Measurements from ENCODE around the gene FSD2.
"Not testable (repeated sequence)": the region's sequence is repeated elsewhere in the genome, so short reads cannot be mapped to it uniquely, and the experiment has no call there.

Gene FSD2

GRCh38 chr15:82829234-82829633 is 23.4 kb upstream of the FSD2 start:
- H3K4me3 ChIP-seq (ENCODE audit: extremely low read depth, insufficient read depth, low read length, poor library complexity, severe bottlenecking): no peak overlapping the region
- H3K27ac ChIP-seq (ENCODE audit: low read depth, low read length, severe bottlenecking): no peak overlapping the region
- WGBS, 2 experiments (ENCODE audit: insufficient coverage in 2 of 2): 95 to 97% methylated on average over 3 to 4 of the region's 4 CpGs
- H3K9me3 ChIP-seq (ENCODE audit: control insufficient read depth, low read length): no peaks in the 10 kb centered on the region
- H3K4me1 ChIP-seq (ENCODE audit: control insufficient read depth, insufficient read depth, low read length, poor library complexity, severe bottlenecking): peaks cover 20% of the 10 kb centered on the region
- H3K36me3 ChIP-seq (ENCODE audit: control insufficient read depth, insufficient read depth, low read length): peaks cover 85% of the 10 kb centered on the region

GRCh38 chr15:82828075-82828474 is 22.2 kb upstream of the FSD2 start:
- Histone ChIP-seq H3K36me3 (ENCODE audit: control insufficient read depth, insufficient read depth, low read length) (peaks cover 80% of the 10 kb centered on the region), H3K9me3 (ENCODE audit: control insufficient read depth, low read length) (no peaks in the 10 kb centered on the region), H3K27ac (ENCODE audit: low read depth, low read length, severe bottlenecking) (no peak overlapping the region), H3K4me1 (ENCODE audit: control insufficient read depth, insufficient read depth, low read length, poor library complexity, severe bottlenecking) (peaks cover 19% of the 10 kb centered on the region), H3K4me3 (ENCODE audit: extremely low read depth, insufficient read depth, low read length, poor library complexity, severe bottlenecking) (no peak overlapping the region)
- WGBS, 2 experiments (ENCODE audit: insufficient coverage in 2 of 2): 89 to 100% methylated on average over 1 of the region's 1 CpG

GRCh38 chr15:82823049-82823448 is 17.2 kb upstream of the FSD2 start:
- Histone ChIP-seq H3K4me3 (ENCODE audit: extremely low read depth, insufficient read depth, low read length, poor library complexity, severe bottlenecking) (no peak overlapping the region), H3K27ac (ENCODE audit: low read depth, low read length, severe bottlenecking) (no peak overlapping the region), H3K9me3 (ENCODE audit: control insufficient read depth, low read length) (no peaks in the 10 kb centered on the region), H3K36me3 (ENCODE audit: control insufficient read depth, insufficient read depth, low read length) (peaks cover 67% of the 10 kb centered on the region), H3K4me1 (ENCODE audit: control insufficient read depth, insufficient read depth, low read length, poor library complexity, severe bottlenecking) (no peaks in the 10 kb centered on the region)
- 100% methylated on average over 1 of the region's 5 CpGs; no CpG with 5 or more reads in 1 of the 2 experiments for WGBS, 2 experiments (ENCODE audit: insufficient coverage in 2 of 2)

- H3K9me3 ChIP-seq (ENCODE audit: control insufficient read depth, low read length); H3K27ac ChIP-seq (ENCODE audit: low read depth, low read length, severe bottlenecking); H3K4me3 ChIP-seq (ENCODE audit: extremely low read depth, insufficient read depth, low read length, poor library complexity, severe bottlenecking); H3K4me1 ChIP-seq (ENCODE audit: control insufficient read depth, insufficient read depth, low read length, poor library complexity, severe bottlenecking): not testable (repeated sequence)
- H3K36me3 ChIP-seq (ENCODE audit: control insufficient read depth, insufficient read depth, low read length): peaks cover 67% of the 10 kb centered on the region
These were observed 16.0 kb upstream of the FSD2 start for GRCh38 chr15:82821851-82822250.

GRCh38 chr15:82821396-82821795 is 15.5 kb upstream of the FSD2 start:
- H3K9me3 ChIP-seq (ENCODE audit: control insufficient read depth, low read length); H3K4me1 ChIP-seq (ENCODE audit: control insufficient read depth, insufficient read depth, low read length, poor library complexity, severe bottlenecking); H3K4me3 ChIP-seq (ENCODE audit: extremely low read depth, insufficient read depth, low read length, poor library complexity, severe bottlenecking); H3K27ac ChIP-seq (ENCODE audit: low read depth, low read length, severe bottlenecking): not testable (repeated sequence)
- H3K36me3 ChIP-seq (ENCODE audit: control insufficient read depth, insufficient read depth, low read length): peaks cover 68% of the 10 kb centered on the region
- WGBS, 2 experiments (ENCODE audit: insufficient coverage in 2 of 2): 100% methylated on average over 1 of the region's 3 CpGs; no CpG with 5 or more reads in 1 of the 2 experiments

- Histone ChIP-seq H3K9me3 (ENCODE audit: control insufficient read depth, low read length) (no peaks in the 10 kb centered on the region), H3K4me1 (ENCODE audit: control insufficient read depth, insufficient read depth, low read length, poor library complexity, severe bottlenecking) (no peaks in the 10 kb centered on the region), H3K36me3 (ENCODE audit: control insufficient read depth, insufficient read depth, low read length) (peaks cover 68% of the 10 kb centered on the region), H3K27ac (ENCODE audit: low read depth, low read length, severe bottlenecking) (no peak overlapping the region), H3K4me3 (ENCODE audit: extremely low read depth, insufficient read depth, low read length, poor library complexity, severe bottlenecking) (no peak overlapping the region)
These were observed 14.3 kb upstream of the FSD2 start for GRCh38 chr15:82820128-82820527.

- 90 to 96% methylated on average over 3 of the region's 4 CpGs for whole genome bisulfite sequencing, 2 experiments (ENCODE audit: insufficient coverage in 2 of 2)
- no peaks in the 10 kb centered on the region for H3K9me3 ChIP-seq (ENCODE audit: control insufficient read depth, low read length)
- H3K4me3 ChIP-seq (ENCODE audit: extremely low read depth, insufficient read depth, low read length, poor library complexity, severe bottlenecking): no peak overlapping the region
- H3K27ac ChIP-seq (ENCODE audit: low read depth, low read length, severe bottlenecking): no peak overlapping the region
- no peaks in the 10 kb centered on the region for H3K4me1 ChIP-seq (ENCODE audit: control insufficient read depth, insufficient read depth, low read length, poor library complexity, severe bottlenecking)
- H3K36me3 ChIP-seq (ENCODE audit: control insufficient read depth, insufficient read depth, low read length): peaks cover 50% of the 10 kb centered on the region
These were observed 7.1 kb upstream of the FSD2 start for GRCh38 chr15:82812994-82813393.

- no CpG with 5 or more reads among the region's 6 CpGs for WGBS, 2 experiments (ENCODE audit: insufficient coverage in 2 of 2)
- peak overlapping the region; percentile 1 for H3K27ac ChIP-seq (ENCODE audit: low read depth, low read length, severe bottlenecking)
These were observed 5.1 kb upstream of the FSD2 start for GRCh38 chr15:82810890-82811426.

GRCh38 chr15:82810061-82810889 is 4.4 kb upstream of the FSD2 start:
- Histone ChIP-seq H3K4me3 (ENCODE audit: extremely low read depth, insufficient read depth, low read length, poor library complexity, severe bottlenecking) (peak overlapping the region; percentile 70), H3K9me3 (ENCODE audit: control insufficient read depth, low read length) (no peaks in the 10 kb centered on the region), H3K27ac (ENCODE audit: low read depth, low read length, severe bottlenecking) (peak overlapping the region; percentile 91), H3K36me3 (ENCODE audit: control insufficient read depth, insufficient read depth, low read length) (peaks cover 24% of the 10 kb centered on the region), H3K4me1 (ENCODE audit: control insufficient read depth, insufficient read depth, low read length, poor library complexity, severe bottlenecking) (no peaks in the 10 kb centered on the region)
- 0 to 1% methylated on average over 45 to 57 of the region's 81 CpGs for WGBS, 2 experiments (ENCODE audit: insufficient coverage in 2 of 2)

More at GRCh38 chr15:82810890-82811426, 5.1 kb upstream of the FSD2 start:
- H3K4me3 ChIP-seq (ENCODE audit: extremely low read depth, insufficient read depth, low read length, poor library complexity, severe bottlenecking): peak overlapping the region; percentile 70
- no peaks in the 10 kb centered on the region for H3K9me3 ChIP-seq (ENCODE audit: control insufficient read depth, low read length)
- peaks cover 31% of the 10 kb centered on the region for H3K36me3 ChIP-seq (ENCODE audit: control insufficient read depth, insufficient read depth, low read length)
- H3K4me1 ChIP-seq (ENCODE audit: control insufficient read depth, insufficient read depth, low read length, poor library complexity, severe bottlenecking): no peaks in the 10 kb centered on the region

- no peaks in the 10 kb centered on the region for H3K4me1 ChIP-seq (ENCODE audit: control insufficient read depth, insufficient read depth, low read length, poor library complexity, severe bottlenecking)
- H3K9me3 ChIP-seq (ENCODE audit: control insufficient read depth, low read length): no peaks in the 10 kb centered on the region
- peaks cover 21% of the 10 kb centered on the region for H3K36me3 ChIP-seq (ENCODE audit: control insufficient read depth, insufficient read depth, low read length)
- H3K27ac ChIP-seq (ENCODE audit: low read depth, low read length, severe bottlenecking): peak within 1 kb of the TSS; percentile 91
- 0% methylated on average over 32 to 62 of the region's 67 CpGs for WGBS, 2 experiments (ENCODE audit: insufficient coverage in 2 of 2)
- H3K4me3 ChIP-seq (ENCODE audit: extremely low read depth, insufficient read depth, low read length, poor library complexity, severe bottlenecking): peak within 1 kb of the TSS; percentile 70
These were observed 3.6 kb upstream of the FSD2 start, which contains the start of gene WHAMM for GRCh38 chr15:82809308-82810060. Gene WHAMM (plus strand): TSS chr15:82809628. CDS start chr15:82809727, 99 bp downstream.

All from mesodermal cell (in vitro differentiated cells).